Suprapubic skin (tissue), 4 donors: ENCODE results near the gene SYNE1. TPM values are rescaled to one million over a fixed set of nuclear protein-coding genes. Genes with fewer than 3 reads are reported as not detected.

Experiments used
- DNase-seq, 2 donors: peaks; one replicate each; pipeline ENCODE4 v3.0.0-alpha.2; 2019; ENCODE audit warnings: low spot score in 2 of 2
- H3K27ac ChIP-seq: fragments of 200-600 bp; sonication (generic); one replicate; pipeline ENCODE4 v1.5.1; 2019
- H3K27me3 ChIP-seq: fragments of 200-600 bp; sonication (generic); one replicate; pipeline ENCODE4 v1.5.1; 2019
- H3K36me3 ChIP-seq: fragments of 200-600 bp; sonication (generic); one replicate; pipeline ENCODE4 v1.5.1; 2019
- H3K4me1 ChIP-seq: fragments of 200-600 bp; sonication (generic); one replicate; pipeline ENCODE4 v1.5.1; 2019
- H3K4me3 ChIP-seq: fragments of 200-600 bp; sonication (generic); one replicate; pipeline ENCODE4 v1.5.1; 2019; ENCODE audit warnings: mild to moderate bottlenecking
- H3K9me3 ChIP-seq: fragments of 200-600 bp; sonication (generic); one replicate; pipeline ENCODE4 v1.5.1; 2019
- CTCF ChIP-seq, 2 donors: fragments of 200-600 bp in 1 of 2; fragments of 450-650 bp in 1 of 2; sonication (generic) in 1 of 2; IDR thresholded peaks; one replicate each; pipeline ENCODE4 v1.5.1; 2016 to 2019; ENCODE audit warnings: antibody characterized with exemption in 2 of 2, mild to moderate bottlenecking in 1 of 2, moderate library complexity in 1 of 2
- EP300 ChIP-seq: sonication (generic); formaldehyde crosslinking; IDR thresholded peaks from one replicate; pipeline ENCODE4 v1.6.1; 2017; ENCODE audit warnings: antibody characterized with exemption
- POLR2A ChIP-seq, 2 donors: fragments of 450-650 bp; IDR thresholded peaks; one replicate each; pipeline ENCODE4 v1.6.1; 2017; ENCODE audit warnings: antibody characterized with exemption in 2 of 2, mild to moderate bottlenecking in 2 of 2, moderate library complexity in 2 of 2
- POLR2AphosphoS5 ChIP-seq, 3 donors: sonication (generic); formaldehyde crosslinking; IDR thresholded peaks; one replicate each; pipeline ENCODE4 v1.6.1; 2017; ENCODE audit warnings: antibody characterized with exemption in 3 of 3
- WGBS: methylation state at CpG from one replicate; pipeline ENCODE4 v1.1.5; 2018; 5-methylcytosine and 5-hydroxymethylcytosine counted together
- total RNA-seq, 4 donors: library from RNA; depleted of rRNA; stranded (reverse); fragments of >200 nt; gene quantifications; one replicate each; pipeline ENCODE4 v1.1.0, GENCODE V29; 2016

SYNE1 gene
- total RNA-seq, 4 donors from 2014 or later, result 105 to 184 (median 132) TPM

DNA sequence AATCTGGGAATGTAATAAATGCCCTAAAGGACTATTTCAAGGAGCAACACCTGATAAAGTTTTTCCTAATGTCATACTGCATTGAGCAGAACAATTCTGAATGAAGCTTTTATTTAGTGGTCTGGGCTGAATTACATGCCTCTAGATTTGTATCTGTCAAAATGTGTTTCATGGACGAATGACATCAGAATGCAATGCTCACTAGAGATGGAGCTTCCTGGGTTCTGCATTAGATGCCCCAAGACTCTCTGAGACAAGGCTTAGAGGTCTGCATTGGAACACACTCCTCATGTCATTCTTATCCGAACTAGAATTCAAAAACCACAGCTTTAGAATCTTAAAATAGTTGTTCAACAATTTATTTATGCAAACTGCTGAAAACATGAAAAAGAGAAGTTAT lies 62.0 kb downstream of the SYNE1 start:
- H3K4me3 ChIP-seq, result no peak overlapping the region
- H3K4me1 ChIP-seq, result peaks cover 42% of the 10 kb centered on the region
- no peak for DNase-seq
- H3K36me3 ChIP-seq, result no peaks in the 10 kb centered on the region
- no peaks in the 10 kb centered on the region for H3K27me3 ChIP-seq
- WGBS, result 35% methylated on average over 2 of the region's 2 CpGs
- H3K9me3 ChIP-seq, result no peaks in the 10 kb centered on the region
- no peak for TF ChIP-seq POLR2AphosphoS5 (IDR thresholded peaks at IDR 0.05)
- TF ChIP-seq CTCF (IDR thresholded peaks at IDR 0.05), result no peak
- no peak for TF ChIP-seq POLR2A (IDR thresholded peaks at IDR 0.05)
- TF ChIP-seq EP300, result no peak
- H3K27ac ChIP-seq, result peak overlapping the region; percentile 76

- no peak for DNase-seq
- H3K9me3 ChIP-seq, result no peaks in the 10 kb centered on the region
- no peak overlapping the region for H3K27ac ChIP-seq
- no peaks in the 10 kb centered on the region for H3K36me3 ChIP-seq
- no peaks in the 10 kb centered on the region for H3K27me3 ChIP-seq
- WGBS, result 60% methylated on average over 2 of the region's 2 CpGs
- TF ChIP-seq CTCF (IDR thresholded peaks at IDR 0.05) (no peak), POLR2A (IDR thresholded peaks at IDR 0.05) (no peak), EP300 (no peak), POLR2AphosphoS5 (IDR thresholded peaks at IDR 0.05) (no peak)
- H3K4me3 ChIP-seq, result no peak overlapping the region
- H3K4me1 ChIP-seq, result peaks cover 42% of the 10 kb centered on the region
Measured at GRCh38 chr6:152573762-152574161, 63.4 kb downstream of the SYNE1 start.

GRCh38 chr6:152572338-152573088 lies 64.6 kb downstream of the SYNE1 start:
- no peaks in the 10 kb centered on the region for H3K9me3 ChIP-seq
- no peaks in the 10 kb centered on the region for H3K27me3 ChIP-seq
- H3K4me1 ChIP-seq, result peaks cover 42% of the 10 kb centered on the region
- TF ChIP-seq EP300, result no peak
- no peak for TF ChIP-seq POLR2AphosphoS5 (IDR thresholded peaks at IDR 0.05)
- no peak for TF ChIP-seq CTCF (IDR thresholded peaks at IDR 0.05)
- no peak for TF ChIP-seq POLR2A (IDR thresholded peaks at IDR 0.05)
- peak overlapping the region; percentile 52 for H3K27ac ChIP-seq
- WGBS, result 30% methylated on average over 7 of the region's 7 CpGs
- no peak overlapping the region for H3K4me3 ChIP-seq
- DNase-seq, result no peak
- H3K36me3 ChIP-seq, result no peaks in the 10 kb centered on the region

DNA sequence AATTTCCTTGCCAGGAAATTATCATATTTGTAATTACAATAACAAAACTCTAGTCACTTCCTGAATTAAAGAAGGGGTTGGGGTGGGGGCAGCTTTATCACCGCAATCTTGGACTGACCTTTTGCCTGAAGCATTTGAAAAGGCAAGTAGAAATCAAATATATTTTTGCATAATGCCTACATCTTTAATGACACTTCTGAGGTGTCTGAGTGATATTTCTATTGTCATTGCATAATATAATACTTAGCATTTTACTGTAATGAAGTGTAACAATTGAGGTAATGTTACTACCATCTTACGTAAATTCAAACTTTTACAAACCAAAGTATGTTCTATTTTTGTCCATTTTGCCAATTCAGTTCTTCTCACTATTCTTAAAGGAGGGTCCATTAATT lies 65.2 kb downstream of the SYNE1 start:
- TF ChIP-seq CTCF (IDR thresholded peaks at IDR 0.05) (no peak), POLR2AphosphoS5 (IDR thresholded peaks at IDR 0.05) (no peak), POLR2A (IDR thresholded peaks at IDR 0.05) (no peak), EP300 (no peak)
- no peaks in the 10 kb centered on the region for H3K27me3 ChIP-seq
- peaks cover 42% of the 10 kb centered on the region for H3K4me1 ChIP-seq
- no peak overlapping the region for H3K4me3 ChIP-seq
- no peak for DNase-seq
- H3K27ac ChIP-seq, result peak overlapping the region; percentile 52
- 81% methylated on average over 2 of the region's 2 CpGs for WGBS
- H3K9me3 ChIP-seq, result no peaks in the 10 kb centered on the region
- no peaks in the 10 kb centered on the region for H3K36me3 ChIP-seq

DNA sequence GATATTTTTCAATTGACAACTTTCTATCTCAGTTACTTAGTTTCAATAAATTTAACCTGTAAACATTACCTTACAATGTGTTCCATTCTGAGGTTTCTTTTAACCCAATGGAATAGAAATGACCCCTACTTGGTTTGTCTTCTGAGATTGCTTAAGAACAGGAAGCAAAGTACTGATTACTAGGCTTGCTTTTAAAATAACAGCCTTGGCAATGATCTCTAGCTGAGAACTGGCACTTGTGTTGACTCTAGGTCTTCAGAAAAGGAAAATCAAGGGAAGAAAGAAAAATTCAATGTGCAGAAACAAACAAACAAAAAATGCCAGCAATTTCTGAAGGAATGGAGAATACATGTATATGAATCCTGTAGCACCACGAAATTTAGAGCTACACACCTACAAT lies 66.1 kb downstream of the SYNE1 start:
- Histone ChIP-seq H3K4me1 (peaks cover 37% of the 10 kb centered on the region), H3K27me3 (no peaks in the 10 kb centered on the region), H3K9me3 (no peaks in the 10 kb centered on the region), H3K36me3 (no peaks in the 10 kb centered on the region), H3K4me3 (no peak overlapping the region), H3K27ac (no peak overlapping the region)
- WGBS, result 68% methylated on average over 1 of the region's 1 CpG
- no peak for DNase-seq
- TF ChIP-seq POLR2A (IDR thresholded peaks at IDR 0.05), result no peak
- TF ChIP-seq CTCF (IDR thresholded peaks at IDR 0.05), result no peak
- TF ChIP-seq EP300, result no peak
- TF ChIP-seq POLR2AphosphoS5 (IDR thresholded peaks at IDR 0.05), result no peak
